Keratinocyte (primary cell): ENCODE results near the gene VPS37C. TPM values are rescaled to one million over a fixed set of nuclear protein-coding genes. Genes with fewer than 3 reads are reported as not detected.
A peak's percentile ranks its signal among the peaks of the same experiment; 100 is the strongest.

Experiments used
- DNase-seq: peaks from one replicate; pipeline ENCODE4 v3.0.0-alpha.2; 2011; ENCODE audit warnings: low read depth, missing footprints, low spot score
- FAIRE-seq: peaks from 2 replicates; lab custom pipeline; 2011; peaks lifted over from hg19 to GRCh38; lab: Jason Lieb, UNC
- H2AFZ ChIP-seq: 2 replicates; pipeline ENCODE4 v1.6.0; 2012; ENCODE audit warnings: low read length, control low read depth, inconsistent platforms; ENCODE audit not compliant: control insufficient read depth
- H3K27ac ChIP-seq: 2 replicates; pipeline ENCODE4 v1.5.1; 2011; ENCODE audit warnings: low read length; ENCODE audit not compliant: control insufficient read depth, insufficient read depth
- H3K27me3 ChIP-seq: 3 replicates; pipeline ENCODE4 v1.6.0; 2011; ENCODE audit warnings: low read length; ENCODE audit not compliant: control insufficient read depth, insufficient read depth; ENCODE audit errors: extremely low read depth
- H3K36me3 ChIP-seq, 2 experiments: 2 replicates in 1 of 2; 3 replicates in 1 of 2; pipeline ENCODE4 v1.5.1; 2011; ENCODE audit warnings: low read length in 2 of 2, mild to moderate bottlenecking in 1 of 2; ENCODE audit not compliant: control insufficient read depth in 2 of 2, insufficient read depth in 2 of 2; ENCODE audit errors: extremely low read depth in 1 of 2
- H3K4me1 ChIP-seq: 3 replicates; pipeline ENCODE4 v1.5.1; 2011; ENCODE audit warnings: low read length; ENCODE audit not compliant: control insufficient read depth, insufficient read depth; ENCODE audit errors: extremely low read depth
- H3K4me2 ChIP-seq: 3 replicates; pipeline ENCODE4 v1.6.0; 2011; ENCODE audit warnings: low read depth, low read length; ENCODE audit not compliant: control insufficient read depth, insufficient read depth; ENCODE audit errors: extremely low read depth
- H3K4me3 ChIP-seq, 3 experiments: fragments of 200-600 bp in 1 of 3; sonication (generic) in 1 of 3; 2 replicates in 2 of 3; 3 replicates in 1 of 3; pipeline ENCODE4 v1.5.1; 2011 to 2016; ENCODE audit warnings: low read length in 3 of 3, mild to moderate bottlenecking in 3 of 3, control low read depth in 2 of 3, inconsistent platforms in 1 of 3, low read depth in 1 of 3, mixed read lengths in 1 of 3, mixed run types in 1 of 3, moderate library complexity in 1 of 3; ENCODE audit not compliant: control insufficient read depth in 2 of 3, insufficient read depth in 2 of 3; ENCODE audit errors: extremely low read depth in 1 of 3
- H3K79me2 ChIP-seq: 2 replicates; pipeline ENCODE4 v1.6.0; 2012; ENCODE audit warnings: low read length; ENCODE audit not compliant: control insufficient read depth, insufficient read depth
- H3K9ac ChIP-seq: 3 replicates; pipeline ENCODE4 v1.6.0; 2011; ENCODE audit warnings: low read length; ENCODE audit not compliant: control insufficient read depth, insufficient read depth; ENCODE audit errors: extremely low read depth
- H3K9me1 ChIP-seq: 3 replicates; pipeline ENCODE4 v1.6.0; 2011; ENCODE audit warnings: low read length; ENCODE audit not compliant: control insufficient read depth, insufficient read depth; ENCODE audit errors: extremely low read depth
- H3K9me3 ChIP-seq: 2 replicates; pipeline ENCODE4 v1.5.1; 2012; ENCODE audit warnings: low read depth, low read length; ENCODE audit not compliant: control insufficient read depth
- H4K20me1 ChIP-seq: 3 replicates; pipeline ENCODE4 v1.6.0; 2011; ENCODE audit warnings: low read length; ENCODE audit not compliant: control insufficient read depth, insufficient read depth; ENCODE audit errors: extremely low read depth
- EZH2 ChIP-seq: IDR thresholded peaks from one replicate; pipeline ENCODE4 v1.6.1; 2012; ENCODE audit warnings: inconsistent platforms, mild to moderate bottlenecking, low read length, moderate library complexity
- dilution Hi-C: fragments of 300-500 bp; cut with MboI; formaldehyde crosslinking; loops from one replicate; pipeline ENCODE4 v1.7.0; 2020; ENCODE audit warnings: low sequenced_read_pairs; ENCODE audit not compliant: extremely low pct_ligation_motif_present
- polyA plus RNA-seq, 5 experiments: library from polyadenylated mRNA; depleted of rRNA in 3 of 5; stranded (reverse) in 3 of 5; stranded (forward) in 1 of 5; unstranded in 1 of 5; fragments of >200 nt; gene quantifications; 1 replicate in 1 of 5; 2 replicates in 3 of 5; 3 replicates in 1 of 5; pipeline versions ENCODE4 v1.2.1 to v1.2.3, GENCODE V29; 2011 to 2012; ENCODE audit warnings: missing spikeins in 2 of 5, low read depth in 1 of 5, low replicate concordance in 1 of 5
- TF ChIP-seq, protein P1 (sequence below), 3 experiments: IDR thresholded peaks in 1 of 3; conservative IDR thresholded peaks in 1 of 3; optimal IDR thresholded peaks in 1 of 3; 2 replicates in 2 of 3; 3 replicates in 1 of 3; pipeline versions ENCODE3 to v1.5.1; 2011; ENCODE audit warnings: low read length in 3 of 3, mild to moderate bottlenecking in 3 of 3, moderate library complexity in 2 of 3, control low read depth in 1 of 3, inconsistent platforms in 1 of 3; ENCODE audit not compliant: insufficient read depth in 2 of 3; ENCODE audit errors: extremely low read depth in 1 of 3

The VPS37C gene
- polyA plus RNA-seq, 1 donor (not counting 4 experiments of a cell fraction or from before 2014, with no cell fraction given): 8.0 TPM

DNA sequence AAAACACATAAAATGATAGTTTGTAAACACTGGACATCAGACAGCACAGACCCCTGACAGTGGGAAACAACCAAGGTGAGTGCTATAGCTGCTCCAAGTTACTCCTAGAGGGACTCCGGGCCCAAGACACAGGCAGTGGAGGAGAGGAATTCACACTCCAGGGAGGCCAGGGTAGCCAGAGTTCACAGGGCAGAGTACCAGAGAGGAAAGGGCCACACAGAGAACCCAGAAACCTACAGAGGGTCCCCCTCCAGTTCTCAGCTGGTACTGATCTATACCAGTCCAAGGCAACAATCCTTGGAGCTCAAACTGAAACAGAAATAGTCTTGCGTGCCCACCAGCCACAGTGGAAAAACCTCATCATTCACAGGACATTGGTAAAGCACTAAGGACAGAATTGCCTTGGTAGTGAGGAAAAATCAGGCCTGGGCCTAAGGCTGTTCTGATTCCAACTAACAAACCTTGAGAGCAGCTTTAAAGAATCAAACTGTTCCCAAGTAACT, 7.6 kb downstream of the VPS37C start:
- peaks cover 33% of the 10 kb centered on the region for H3K4me1 ChIP-seq
- peak overlapping the region; percentile 78 for H3K4me2 ChIP-seq
- H3K27ac ChIP-seq: peak overlapping the region; percentile 54
- FAIRE-seq (no peak), DNase-seq (no peak)
- dilution Hi-C loops: no loop called here
- peak overlapping the region; percentile 39 for H2AFZ ChIP-seq
- H4K20me1 ChIP-seq: no peaks in the 10 kb centered on the region
- H3K4me3 ChIP-seq: peak overlapping the region in 1 of 3 experiments; percentile 20
- no peaks in the 10 kb centered on the region for H3K27me3 ChIP-seq
- H3K9ac ChIP-seq: peak overlapping the region; percentile 55
- no peaks in the 10 kb centered on the region for H3K36me3 ChIP-seq
- H3K79me2 ChIP-seq: peaks cover 62% of the 10 kb centered on the region
- TF ChIP-seq, protein P1, sequence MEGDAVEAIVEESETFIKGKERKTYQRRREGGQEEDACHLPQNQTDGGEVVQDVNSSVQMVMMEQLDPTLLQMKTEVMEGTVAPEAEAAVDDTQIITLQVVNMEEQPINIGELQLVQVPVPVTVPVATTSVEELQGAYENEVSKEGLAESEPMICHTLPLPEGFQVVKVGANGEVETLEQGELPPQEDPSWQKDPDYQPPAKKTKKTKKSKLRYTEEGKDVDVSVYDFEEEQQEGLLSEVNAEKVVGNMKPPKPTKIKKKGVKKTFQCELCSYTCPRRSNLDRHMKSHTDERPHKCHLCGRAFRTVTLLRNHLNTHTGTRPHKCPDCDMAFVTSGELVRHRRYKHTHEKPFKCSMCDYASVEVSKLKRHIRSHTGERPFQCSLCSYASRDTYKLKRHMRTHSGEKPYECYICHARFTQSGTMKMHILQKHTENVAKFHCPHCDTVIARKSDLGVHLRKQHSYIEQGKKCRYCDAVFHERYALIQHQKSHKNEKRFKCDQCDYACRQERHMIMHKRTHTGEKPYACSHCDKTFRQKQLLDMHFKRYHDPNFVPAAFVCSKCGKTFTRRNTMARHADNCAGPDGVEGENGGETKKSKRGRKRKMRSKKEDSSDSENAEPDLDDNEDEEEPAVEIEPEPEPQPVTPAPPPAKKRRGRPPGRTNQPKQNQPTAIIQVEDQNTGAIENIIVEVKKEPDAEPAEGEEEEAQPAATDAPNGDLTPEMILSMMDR (optimal IDR thresholded peaks at IDR 0.05 in 1 of 3, IDR thresholded peaks at IDR 0.05 in 1 of 3, conservative IDR thresholded peaks at IDR 0.05 in 1 of 3; ENCODE audit: extremely low read depth in 1 of 3, insufficient read depth in 2 of 3, low read length in 3 of 3): no peak
- TF ChIP-seq EZH2: no peak
- H3K9me3 ChIP-seq: no peaks in the 10 kb centered on the region
- H3K9me1 ChIP-seq: no peaks in the 10 kb centered on the region

- H3K27ac ChIP-seq: peak overlapping the region; percentile 54
- H4K20me1 ChIP-seq: no peaks in the 10 kb centered on the region
- H3K79me2 ChIP-seq: peaks cover 59% of the 10 kb centered on the region
- H3K4me3 ChIP-seq: peak overlapping the region in 1 of 3 experiments; percentile 20
- DNase-seq (peak; percentile 45), FAIRE-seq (peak; percentile 26)
- TF ChIP-seq EZH2: no peak
- TF ChIP-seq, protein P1 (optimal IDR thresholded peaks at IDR 0.05 in 1 of 3, IDR thresholded peaks at IDR 0.05 in 1 of 3, conservative IDR thresholded peaks at IDR 0.05 in 1 of 3; ENCODE audit: extremely low read depth in 1 of 3, insufficient read depth in 2 of 3, low read length in 3 of 3): no peak
- H3K36me3 ChIP-seq: peaks cover 0 to 2% of the 10 kb centered on the region in 2 experiments
- H3K9ac ChIP-seq: peak overlapping the region; percentile 55
- H3K9me3 ChIP-seq: no peaks in the 10 kb centered on the region
- peaks cover 27% of the 10 kb centered on the region for H3K4me1 ChIP-seq
- H3K4me2 ChIP-seq: peak overlapping the region; percentile 78
- H2AFZ ChIP-seq: peak overlapping the region; percentile 39
- H3K27me3 ChIP-seq: no peaks in the 10 kb centered on the region
- H3K9me1 ChIP-seq: no peaks in the 10 kb centered on the region
- dilution Hi-C loops: no loop called here
Observed at GRCh38 chr11:61152816-61153592, 8.2 kb downstream of the VPS37C start.
